Fibroblast of lung (primary cell): Measurements from ENCODE around the gene KPNB1. TPM values are rescaled to one million over a fixed set of nuclear protein-coding genes. Genes with fewer than 3 reads are reported as not detected.

Source experiments
- DNase-seq, 2 donors: peaks; one replicate each; pipeline versions ENCODE4 v3.0.0 to v3.0.0-alpha.2; 2010; ENCODE audit warnings: low read depth in 2 of 2
- H2AFZ ChIP-seq: 2 replicates; pipeline ENCODE4 v1.5.1; 2012; ENCODE audit warnings: low read length, control low read depth, inconsistent platforms
- H3K27ac ChIP-seq: 2 replicates; pipeline ENCODE4 v1.5.1; 2011; ENCODE audit warnings: low read length, control low read depth; ENCODE audit not compliant: insufficient read depth
- H3K27me3 ChIP-seq: 2 replicates; pipeline ENCODE4 v1.5.1; 2011; ENCODE audit warnings: mild to moderate bottlenecking, low read length; ENCODE audit not compliant: control insufficient read depth, insufficient read depth
- H3K36me3 ChIP-seq: 2 replicates; pipeline ENCODE4 v1.5.1; 2011; ENCODE audit warnings: low read length; ENCODE audit not compliant: control insufficient read depth, insufficient read depth
- H3K4me1 ChIP-seq: 2 replicates; pipeline ENCODE4 v1.5.1; 2011; ENCODE audit warnings: low read length; ENCODE audit not compliant: control insufficient read depth, insufficient read depth; ENCODE audit errors: extremely low read depth
- H3K4me2 ChIP-seq: 2 replicates; pipeline ENCODE4 v1.5.1; 2011; ENCODE audit warnings: low read length, control low read depth; ENCODE audit not compliant: insufficient read depth; ENCODE audit errors: extremely low read depth
- H3K4me3 ChIP-seq, 4 experiments: fragments of 200-600 bp in 1 of 4; sonication (generic) in 1 of 4; replicated peaks in 1 of 4; 2 replicates each; pipeline ENCODE4 v1.5.1; 2011 to 2016; ENCODE audit warnings: low read length in 4 of 4, low read depth in 3 of 4, mild to moderate bottlenecking in 3 of 4, control low read depth in 2 of 4, inconsistent platforms in 1 of 4, mixed read lengths in 1 of 4; ENCODE audit not compliant: insufficient read depth in 1 of 4; ENCODE audit errors: control extremely low read depth in 1 of 4
- H3K79me2 ChIP-seq: 2 replicates; pipeline ENCODE4 v1.5.1; 2012; ENCODE audit warnings: mild to moderate bottlenecking, low read length, inconsistent platforms; ENCODE audit not compliant: control insufficient read depth, insufficient read depth
- H3K9ac ChIP-seq: 2 replicates; pipeline ENCODE4 v1.5.1; 2011; ENCODE audit warnings: mild to moderate bottlenecking, low read length, control low read depth; ENCODE audit not compliant: insufficient read depth
- H3K9me3 ChIP-seq: 2 replicates; pipeline ENCODE4 v1.5.1; 2012; ENCODE audit warnings: low read depth, low read length; ENCODE audit not compliant: control insufficient read depth, insufficient read depth
- H4K20me1 ChIP-seq: 2 replicates; pipeline ENCODE4 v1.5.1; 2011; ENCODE audit warnings: low read length; ENCODE audit not compliant: control insufficient read depth, insufficient read depth; ENCODE audit errors: extremely low read depth
- CTCF ChIP-seq, 2 donors: IDR thresholded peaks in 1 of 2; conservative IDR thresholded peaks in 1 of 2; 1 replicate in 1 of 2; 2 replicates in 1 of 2; pipeline ENCODE4 v1.5.1; 2011 to 2012; ENCODE audit warnings: low read length in 2 of 2, control low read depth in 1 of 2, inconsistent platforms in 1 of 2, low read depth in 1 of 2, mild to moderate bottlenecking in 1 of 2
- EZH2 ChIP-seq: IDR thresholded peaks from 2 replicates; pipeline ENCODE4 v1.5.1; 2012; ENCODE audit warnings: low read length, control low read depth, mild to moderate bottlenecking; ENCODE audit errors: missing control alignments
- polyA plus RNA-seq, 2 donors: library from polyadenylated mRNA; depleted of rRNA in 1 of 2; stranded (reverse) in 1 of 2; unstranded in 1 of 2; fragments of >200 nt; gene quantifications; 2 replicates each; pipeline ENCODE4 v1.2.1, GENCODE V29; 2011 to 2012; ENCODE audit warnings: missing spikeins in 1 of 2
- total RNA-seq: library from RNA; depleted of rRNA; stranded (reverse); fragments of >200 nt; gene quantifications from 2 replicates; pipeline ENCODE4 v1.2.1, GENCODE V29; 2014

The KPNB1 gene
- total and polyA plus RNA-seq, 2 donors (not counting 1 experiment from before 2014, with no cell fraction given), result 253 to 267 TPM

GRCh38 chr17:47640076-47640475 lies 9.6 kb upstream of the KPNB1 start:
- no peak overlapping the region for H2AFZ ChIP-seq
- no peaks in the 10 kb centered on the region for H3K79me2 ChIP-seq
- TF ChIP-seq CTCF (conservative IDR thresholded peaks at IDR 0.05 in 1 of 2, IDR thresholded peaks at IDR 0.05 in 1 of 2; ENCODE audit: low read depth in 1 of 2, low read length in 2 of 2) (no peak), EZH2 (no peak)
- no peaks in the 10 kb centered on the region for H3K27me3 ChIP-seq
- H3K36me3 ChIP-seq, result no peaks in the 10 kb centered on the region
- DNase-seq, result no peak
- no peak overlapping the region for H3K4me2 ChIP-seq
- no peaks in the 10 kb centered on the region for H3K4me1 ChIP-seq
- H3K4me3 ChIP-seq, result no peak overlapping the region
- H4K20me1 ChIP-seq, result no peaks in the 10 kb centered on the region
- H3K9ac ChIP-seq, result no peak overlapping the region
- H3K9me3 ChIP-seq, result no peaks in the 10 kb centered on the region
- no peak overlapping the region for H3K27ac ChIP-seq

GRCh38 chr17:47641202-47641601 lies 8.5 kb upstream of the KPNB1 start:
- H3K9me3 ChIP-seq, result no peaks in the 10 kb centered on the region
- DNase-seq, result no peak
- H3K27ac ChIP-seq, result no peak overlapping the region
- no peaks in the 10 kb centered on the region for H3K27me3 ChIP-seq
- H2AFZ ChIP-seq, result no peak overlapping the region
- H3K4me2 ChIP-seq, result no peak overlapping the region
- H4K20me1 ChIP-seq, result no peaks in the 10 kb centered on the region
- no peak overlapping the region for H3K4me3 ChIP-seq
- H3K9ac ChIP-seq, result no peak overlapping the region
- H3K79me2 ChIP-seq, result no peaks in the 10 kb centered on the region
- H3K4me1 ChIP-seq, result no peaks in the 10 kb centered on the region
- no peaks in the 10 kb centered on the region for H3K36me3 ChIP-seq
- TF ChIP-seq CTCF (conservative IDR thresholded peaks at IDR 0.05 in 1 of 2, IDR thresholded peaks at IDR 0.05 in 1 of 2; ENCODE audit: low read depth in 1 of 2, low read length in 2 of 2) (no peak), EZH2 (no peak)

GRCh38 chr17:47643116-47643515 lies 6.6 kb upstream of the KPNB1 start:
- no peak overlapping the region for H3K4me2 ChIP-seq
- H3K36me3 ChIP-seq, result no peaks in the 10 kb centered on the region
- H3K4me3 ChIP-seq, result no peak overlapping the region
- H2AFZ ChIP-seq, result no peak overlapping the region
- no peaks in the 10 kb centered on the region for H3K4me1 ChIP-seq
- TF ChIP-seq CTCF (conservative IDR thresholded peaks at IDR 0.05 in 1 of 2, IDR thresholded peaks at IDR 0.05 in 1 of 2; ENCODE audit: low read depth in 1 of 2, low read length in 2 of 2), result no peak
- no peak for TF ChIP-seq EZH2
- no peaks in the 10 kb centered on the region for H3K27me3 ChIP-seq
- H3K9ac ChIP-seq, result no peak overlapping the region
- no peak overlapping the region for H3K27ac ChIP-seq
- H4K20me1 ChIP-seq, result no peaks in the 10 kb centered on the region
- no peaks in the 10 kb centered on the region for H3K79me2 ChIP-seq
- H3K9me3 ChIP-seq, result no peaks in the 10 kb centered on the region
- DNase-seq, result no peak
